Ishikawa (cell line): ENCODE data around the gene LRP1.
A peak's percentile ranks its signal among the peaks of the same experiment; 100 is the strongest.

ENCODE experiments used
- CEBPB ChIP-seq: IDR thresholded peaks from 2 replicates; pipeline ENCODE4 v1.6.1; 2012
- CREB1 ChIP-seq: IDR thresholded peaks from 2 replicates; pipeline ENCODE4 v1.6.1; 2012; ENCODE audit warnings: low read depth
- EGR1 ChIP-seq: IDR thresholded peaks from 2 replicates; pipeline ENCODE4 v1.6.1; 2012
- EP300 ChIP-seq: IDR thresholded peaks from 2 replicates; pipeline ENCODE4 v1.6.1; 2012; ENCODE audit warnings: borderline replicate concordance
- FOXM1 ChIP-seq: IDR thresholded peaks from 2 replicates; pipeline ENCODE4 v1.6.1; 2012; ENCODE audit warnings: low read depth, borderline replicate concordance
- NFIC ChIP-seq: IDR thresholded peaks from 2 replicates; pipeline ENCODE4 v1.6.1; 2012
- RAD21 ChIP-seq: IDR thresholded peaks from 2 replicates; pipeline ENCODE4 v1.6.1; 2012; ENCODE audit warnings: low read depth
- REST ChIP-seq: IDR thresholded peaks from 2 replicates; pipeline ENCODE4 v1.6.1; 2012; ENCODE audit warnings: low read depth, mild to moderate bottlenecking
- TAF1 ChIP-seq: IDR thresholded peaks from 2 replicates; pipeline ENCODE4 v1.6.1; 2012; ENCODE audit warnings: low read depth, mild to moderate bottlenecking
- TCF12 ChIP-seq: IDR thresholded peaks from 2 replicates; pipeline ENCODE4 v1.6.1; 2012; ENCODE audit warnings: low read depth
- TEAD4 ChIP-seq: IDR thresholded peaks from 2 replicates; pipeline ENCODE4 v1.6.1; 2012
- YY1 ChIP-seq: IDR thresholded peaks from 2 replicates; pipeline ENCODE4 v1.6.1; 2012; ENCODE audit warnings: low read depth
- ZBTB7A ChIP-seq: IDR thresholded peaks from 2 replicates; pipeline ENCODE4 v1.6.1; 2012; ENCODE audit warnings: low read depth
- TF ChIP-seq, protein P1 (sequence below): IDR thresholded peaks from 2 replicates; pipeline ENCODE4 v1.6.1; 2012
- TF ChIP-seq, protein P2 (sequence below): IDR thresholded peaks from 2 replicates; pipeline ENCODE4 v1.6.1; 2012

Gene LRP1

GRCh38 chr12:57210926-57211692, 82.8 kb downstream of the LRP1 start:
- TF ChIP-seq CREB1 (no peak), TEAD4 (peak; percentile 4; the same call in 1 of the 2 replicates)
- TF ChIP-seq, protein P1, sequence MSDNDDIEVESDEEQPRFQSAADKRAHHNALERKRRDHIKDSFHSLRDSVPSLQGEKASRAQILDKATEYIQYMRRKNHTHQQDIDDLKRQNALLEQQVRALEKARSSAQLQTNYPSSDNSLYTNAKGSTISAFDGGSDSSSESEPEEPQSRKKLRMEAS: peak; percentile 80

GRCh38 chr12:57211791-57212700, 83.8 kb downstream of the LRP1 start:
- TF ChIP-seq NFIC (no peak), TAF1 (no peak), CEBPB (no peak), TEAD4 (no peak)

GRCh38 chr12:57212701-57213057, 84.4 kb downstream of the LRP1 start:
- TF ChIP-seq TCF12 (no peak), TAF1 (no peak), EP300 (no peak), TEAD4 (no peak), ZBTB7A (no peak), NFIC (no peak), RAD21 (no peak), EGR1 (no peak), YY1 (no peak), CREB1 (no peak)
- TF ChIP-seq, protein P1: no peak

DNA sequence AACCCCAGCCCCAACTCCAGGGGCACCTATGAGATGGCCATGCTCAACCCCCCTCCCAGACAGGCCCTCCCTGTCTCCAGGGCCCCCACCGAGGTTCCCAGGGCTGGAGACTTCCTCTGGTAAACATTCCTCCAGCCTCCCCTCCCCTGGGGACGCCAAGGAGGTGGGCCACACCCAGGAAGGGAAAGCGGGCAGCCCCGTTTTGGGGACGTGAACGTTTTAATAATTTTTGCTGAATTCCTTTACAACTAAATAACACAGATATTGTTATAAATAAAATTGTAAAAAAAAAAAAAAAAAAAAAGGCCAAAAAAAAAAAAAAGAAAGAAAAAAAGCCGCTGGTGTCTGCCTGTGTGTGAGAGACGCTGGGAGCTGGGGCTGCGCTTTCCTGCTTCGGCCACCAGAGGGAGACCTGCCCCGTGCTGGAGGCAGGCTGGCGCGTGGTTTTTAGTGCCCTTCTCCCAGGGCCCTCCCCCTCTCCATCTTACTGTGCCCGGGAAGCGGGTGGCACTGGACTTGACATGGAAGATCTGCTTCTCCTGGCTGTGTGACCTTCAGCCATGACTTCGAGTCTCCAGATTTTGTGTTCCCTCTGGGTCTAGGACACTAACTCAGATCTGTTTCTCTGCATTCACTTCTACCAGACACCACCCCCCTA, 84.9 kb downstream of the LRP1 start:
- TF ChIP-seq, protein P2, sequence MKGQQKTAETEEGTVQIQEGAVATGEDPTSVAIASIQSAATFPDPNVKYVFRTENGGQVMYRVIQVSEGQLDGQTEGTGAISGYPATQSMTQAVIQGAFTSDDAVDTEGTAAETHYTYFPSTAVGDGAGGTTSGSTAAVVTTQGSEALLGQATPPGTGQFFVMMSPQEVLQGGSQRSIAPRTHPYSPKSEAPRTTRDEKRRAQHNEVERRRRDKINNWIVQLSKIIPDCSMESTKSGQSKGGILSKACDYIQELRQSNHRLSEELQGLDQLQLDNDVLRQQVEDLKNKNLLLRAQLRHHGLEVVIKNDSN: 0 out of 2 replicates have a peak, but pooled peaks have one; percentile 36
- peak; percentile 75 for TF ChIP-seq YY1
- TF ChIP-seq TEAD4: 0 out of 2 replicates have a peak, but pooled peaks have one; percentile 11
- no peak for TF ChIP-seq FOXM1
- TF ChIP-seq ZBTB7A: peak; percentile 28; the same call in 1 of the 2 replicates
- TF ChIP-seq, protein P1: peak; percentile 92
- no peak for TF ChIP-seq TAF1
- peak; percentile 96 for TF ChIP-seq RAD21

DNA sequence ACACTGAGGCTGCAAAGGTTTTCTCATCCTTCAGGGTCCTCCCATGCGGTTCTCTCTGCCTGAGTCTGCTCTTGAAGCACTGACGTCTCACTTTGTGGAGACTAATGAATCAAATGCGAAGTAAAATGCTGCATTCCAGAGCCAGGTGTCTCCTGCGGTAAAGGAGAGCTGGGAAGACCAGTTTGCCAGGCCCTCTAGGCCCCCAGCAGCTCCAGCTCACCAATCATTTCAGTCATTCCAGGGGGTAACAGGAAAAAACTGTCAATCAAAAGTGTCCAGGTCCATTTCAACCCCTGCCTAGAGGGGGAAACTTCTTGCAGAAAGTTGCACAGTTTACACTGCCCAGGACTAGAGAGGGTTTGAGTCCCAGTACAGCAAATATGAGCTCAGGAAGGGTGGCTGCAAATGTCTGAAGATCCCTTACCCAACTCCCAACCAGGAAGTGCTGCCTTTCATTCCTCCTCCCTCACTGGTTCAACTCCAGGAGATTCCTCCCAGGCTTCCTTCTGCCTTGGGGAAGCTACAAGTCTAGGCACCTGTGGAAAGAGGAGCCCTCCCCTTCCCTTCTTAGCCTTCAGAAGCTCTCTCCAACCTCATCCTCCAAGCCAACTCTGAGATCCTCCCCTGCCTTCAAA, 85.6 kb downstream of the LRP1 start:
- TF ChIP-seq TAF1 (no peak), FOXM1 (no peak), TEAD4 (no peak), NFIC (0 out of 2 replicates have a peak, but pooled peaks have one; percentile 2), TCF12 (no peak), EGR1 (no peak)

DNA sequence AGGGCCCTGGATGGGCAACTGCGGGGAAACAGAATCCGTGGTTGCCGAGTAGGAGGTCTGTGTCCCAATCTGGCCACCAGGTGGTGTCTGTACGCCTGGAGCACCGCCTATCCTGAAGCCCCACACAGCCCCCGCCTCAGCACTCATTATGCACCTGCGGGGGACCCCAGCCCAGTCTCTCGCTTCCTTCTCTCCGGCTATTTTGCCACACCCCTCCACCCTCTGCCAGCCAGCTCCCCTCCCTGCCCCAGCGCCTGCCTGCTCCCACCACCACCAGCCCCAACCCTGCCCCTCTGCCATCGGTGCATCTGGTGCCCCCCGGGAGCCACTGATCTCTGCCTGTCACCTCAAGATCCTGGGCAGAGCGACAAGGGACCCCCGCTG, 86.1 kb downstream of the LRP1 start:
- TF ChIP-seq RAD21: peak; percentile 66
- TF ChIP-seq, protein P2: no peak
- no peak for TF ChIP-seq TAF1
- no peak for TF ChIP-seq EP300
- peak; percentile 81 for TF ChIP-seq ZBTB7A

GRCh38 chr12:57215065-57215464, 86.8 kb downstream of the LRP1 start:
- TF ChIP-seq NFIC: no peak
- no peak for TF ChIP-seq EGR1
- no peak for TF ChIP-seq TCF12
- TF ChIP-seq FOXM1: no peak
- no peak for TF ChIP-seq REST
- no peak for TF ChIP-seq TAF1
- no peak for TF ChIP-seq ZBTB7A
- no peak for TF ChIP-seq CEBPB
- no peak for TF ChIP-seq TEAD4
- no peak for TF ChIP-seq RAD21
